HepG2 (cell line): ENCODE measurements around the gene B3GAT3. TPM values are rescaled to one million over a fixed set of nuclear protein-coding genes. Genes with fewer than 3 reads are reported as not detected.

ENCODE experiments used
- CEBPG ChIP-seq: IDR thresholded peaks from 2 replicates; pipeline ENCODE4 v1.6.1; 2016
- HDAC6 ChIP-seq: fragments of 200-600 bp; sonication (generic); IDR thresholded peaks from 2 replicates; pipeline ENCODE4 v1.7.0; 2017; ENCODE audit warnings: mild to moderate bottlenecking, antibody characterized with exemption, low read length, low read depth
- HNF4G ChIP-seq, 2 experiments: sonication (generic) in 1 of 2; formaldehyde crosslinking in 1 of 2; IDR thresholded peaks; 2 replicates each; pipeline versions ENCODE4 v1.4.0 to v1.6.1; 2011 to 2020; ENCODE audit warnings: borderline replicate concordance in 2 of 2, low read depth in 2 of 2, mild to moderate bottlenecking in 2 of 2, low read length in 1 of 2, missing genetic modification reagents in 1 of 2, moderate library complexity in 1 of 2
- KLF12 ChIP-seq: sonication (generic); formaldehyde crosslinking; IDR thresholded peaks from 2 replicates; pipeline ENCODE4 v1.4.0; 2020; ENCODE audit warnings: missing genetic modification reagents, borderline replicate concordance
- MTA1 ChIP-seq: sonication (generic); formaldehyde crosslinking; IDR thresholded peaks from 2 replicates; pipeline ENCODE4 v1.4.0; 2020; ENCODE audit warnings: missing genetic modification reagents, mild to moderate bottlenecking, borderline replicate concordance
- MYC ChIP-seq: sonication (generic); formaldehyde crosslinking; IDR thresholded peaks from 2 replicates; pipeline ENCODE4 v1.9.0; 2021; ENCODE audit warnings: missing genetic modification reagents, borderline replicate concordance
- NONO ChIP-seq, 2 experiments: fragments of 450-650 bp in 1 of 2; sonication (generic) in 1 of 2; formaldehyde crosslinking in 1 of 2; IDR thresholded peaks in 1 of 2; conservative IDR thresholded peaks in 1 of 2; 2 replicates each; pipeline versions ENCODE4 v1.6.1 to v1.8.0; 2017 to 2022; ENCODE audit warnings: mild to moderate bottlenecking in 1 of 2, missing genetic modification reagents in 1 of 2, moderate library complexity in 1 of 2
- NR2F6 ChIP-seq, 2 experiments: IDR thresholded peaks; 2 replicates each; pipeline ENCODE4 v1.6.1; 2016; ENCODE audit warnings: antibody characterized with exemption in 1 of 2, mild to moderate bottlenecking in 1 of 2
- PITX1 ChIP-seq: sonication (generic); formaldehyde crosslinking; IDR thresholded peaks from 2 replicates; pipeline ENCODE4 v1.5.1; 2020; ENCODE audit warnings: mild to moderate bottlenecking, missing genetic modification reagents
- PPARG ChIP-seq: conservative IDR thresholded peaks from 2 replicates; pipeline ENCODE4 v1.6.1; 2016; ENCODE audit warnings: missing biosample characterization, missing genetic modification reagents
- RFXANK ChIP-seq: IDR thresholded peaks from 2 replicates; pipeline ENCODE4 v1.6.1; 2016
- RFXAP ChIP-seq: sonication (generic); formaldehyde crosslinking; IDR thresholded peaks from 2 replicates; pipeline ENCODE4 v1.4.0; 2020; ENCODE audit warnings: missing genetic modification reagents, borderline replicate concordance
- ZMAT3 ChIP-seq: sonication (generic); formaldehyde crosslinking; conservative IDR thresholded peaks from 2 replicates; pipeline ENCODE4 v1.7.0; 2021; ENCODE audit warnings: missing genetic modification reagents
- polyA plus RNA-seq, 8 experiments: library from polyadenylated mRNA; depleted of rRNA in 3 of 8; stranded (reverse) in 7 of 8; unstranded in 1 of 8; fragments of >200 nt; fragmentation: Illumina TruSeq in 4 of 8; extraction: Trizol in 4 of 8; gene quantifications; 2 replicates each; pipeline versions ENCODE4 v1.2.1 to v1.2.3, GENCODE V29; 2011 to 2016; ENCODE audit warnings: low read depth in 4 of 8, missing spikeins in 1 of 8, mixed read lengths in 1 of 8; ENCODE audit not compliant: insufficient read depth in 1 of 8
- total RNA-seq, 5 experiments: library from RNA; depleted of rRNA; stranded (reverse); fragments of >200 nt; fragmentation: Illumina TruSeq; extraction: Trizol; gene quantifications; 2 replicates each; pipeline ENCODE4 v1.2.3, GENCODE V29; 2016; ENCODE audit warnings: low read depth in 1 of 5
- TF ChIP-seq, protein P1 (sequence below): sonication (generic); formaldehyde crosslinking; IDR thresholded peaks from 2 replicates; pipeline ENCODE4 v1.5.1; 2020; ENCODE audit warnings: mild to moderate bottlenecking, missing genetic modification reagents, moderate library complexity
- TF ChIP-seq, protein P2 (sequence below): sonication (generic); formaldehyde crosslinking; IDR thresholded peaks from 2 replicates; pipeline ENCODE4 v1.4.0; 2020; ENCODE audit warnings: low read depth, mild to moderate bottlenecking, missing genetic modification reagents
- TF ChIP-seq, protein P3 (sequence below): IDR thresholded peaks from 2 replicates; pipeline ENCODE4 v1.4.0; 2020; ENCODE audit warnings: mild to moderate bottlenecking, missing genetic modification reagents
- TF ChIP-seq, protein P4 (sequence below): IDR thresholded peaks from 2 replicates; pipeline ENCODE4 v1.6.1; 2016; ENCODE audit warnings: low read depth, borderline replicate concordance

B3GAT3 gene
- total and polyA plus RNA-seq, 2 of the 13 experiments (the other 11 are each of a cell fraction or from before 2014, with no cell fraction given): 21.3 to 26.1 TPM

DNA sequence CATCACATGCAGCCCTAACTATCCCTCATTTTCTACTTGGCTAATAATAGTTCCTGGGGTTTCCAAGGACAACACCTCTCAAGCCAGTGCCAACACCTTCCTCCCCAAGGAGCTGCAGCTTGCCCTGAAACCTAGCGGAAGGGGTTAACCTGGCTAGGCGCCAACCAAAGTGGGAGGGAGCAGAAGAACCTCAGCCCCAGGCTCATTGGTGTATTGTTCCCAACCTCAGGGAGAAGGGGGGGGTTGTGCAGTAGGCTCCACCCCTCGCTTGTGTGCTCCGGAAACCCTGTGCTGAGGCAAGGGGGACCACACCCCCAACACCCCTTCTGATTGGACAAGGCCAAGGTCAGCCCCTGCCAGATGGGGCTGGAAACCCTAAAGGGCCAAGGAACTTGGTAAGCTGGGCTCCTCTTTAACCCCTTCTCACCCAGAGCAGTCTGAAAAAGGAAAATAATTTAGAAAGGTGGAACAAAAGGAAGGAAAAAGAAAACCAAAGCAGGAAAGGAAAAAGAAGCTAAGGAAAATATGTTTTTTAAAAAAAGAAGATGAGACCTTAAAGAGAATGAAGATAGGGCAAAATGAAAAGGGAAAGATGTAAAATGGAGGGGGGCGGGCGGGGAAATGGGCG lies 22.6 kb downstream of the B3GAT3 start (continued):
- TF ChIP-seq, protein P1, sequence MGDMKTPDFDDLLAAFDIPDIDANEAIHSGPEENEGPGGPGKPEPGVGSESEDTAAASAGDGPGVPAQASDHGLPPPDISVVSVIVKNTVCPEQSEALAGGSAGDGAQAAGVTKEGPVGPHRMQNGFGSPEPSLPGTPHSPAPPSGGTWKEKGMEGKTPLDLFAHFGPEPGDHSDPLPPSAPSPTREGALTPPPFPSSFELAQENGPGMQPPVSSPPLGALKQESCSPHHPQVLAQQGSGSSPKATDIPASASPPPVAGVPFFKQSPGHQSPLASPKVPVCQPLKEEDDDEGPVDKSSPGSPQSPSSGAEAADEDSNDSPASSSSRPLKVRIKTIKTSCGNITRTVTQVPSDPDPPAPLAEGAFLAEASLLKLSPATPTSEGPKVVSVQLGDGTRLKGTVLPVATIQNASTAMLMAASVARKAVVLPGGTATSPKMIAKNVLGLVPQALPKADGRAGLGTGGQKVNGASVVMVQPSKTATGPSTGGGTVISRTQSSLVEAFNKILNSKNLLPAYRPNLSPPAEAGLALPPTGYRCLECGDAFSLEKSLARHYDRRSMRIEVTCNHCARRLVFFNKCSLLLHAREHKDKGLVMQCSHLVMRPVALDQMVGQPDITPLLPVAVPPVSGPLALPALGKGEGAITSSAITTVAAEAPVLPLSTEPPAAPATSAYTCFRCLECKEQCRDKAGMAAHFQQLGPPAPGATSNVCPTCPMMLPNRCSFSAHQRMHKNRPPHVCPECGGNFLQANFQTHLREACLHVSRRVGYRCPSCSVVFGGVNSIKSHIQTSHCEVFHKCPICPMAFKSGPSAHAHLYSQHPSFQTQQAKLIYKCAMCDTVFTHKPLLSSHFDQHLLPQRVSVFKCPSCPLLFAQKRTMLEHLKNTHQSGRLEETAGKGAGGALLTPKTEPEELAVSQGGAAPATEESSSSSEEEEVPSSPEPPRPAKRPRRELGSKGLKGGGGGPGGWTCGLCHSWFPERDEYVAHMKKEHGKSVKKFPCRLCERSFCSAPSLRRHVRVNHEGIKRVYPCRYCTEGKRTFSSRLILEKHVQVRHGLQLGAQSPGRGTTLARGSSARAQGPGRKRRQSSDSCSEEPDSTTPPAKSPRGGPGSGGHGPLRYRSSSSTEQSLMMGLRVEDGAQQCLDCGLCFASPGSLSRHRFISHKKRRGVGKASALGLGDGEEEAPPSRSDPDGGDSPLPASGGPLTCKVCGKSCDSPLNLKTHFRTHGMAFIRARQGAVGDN (CRISPR knock-in tag): peak; percentile 83
- TF ChIP-seq HDAC6 (no peak), MTA1 (CRISPR knock-in tag) (peak; percentile 46; the same call in 1 of the 2 replicates), NONO (IDR thresholded peaks at IDR 0.05) (no peak), NONO (CRISPR knock-in tag; conservative IDR thresholded peaks at IDR 0.05) (peak; percentile 62), KLF12 (CRISPR knock-in tag) (peak; percentile 88), ZMAT3 (CRISPR knock-in tag) (no peak; the same call in 1 of the 2 replicates), RFXANK (no peak; the same call in 1 of the 2 replicates), HNF4G (IDR thresholded peaks at IDR 0.05; ENCODE audit: borderline replicate concordance, low read depth, low read length) (peak; percentile 17; the same call in 1 of the 2 replicates), HNF4G (CRISPR knock-in tag; IDR thresholded peaks at IDR 0.05; ENCODE audit: borderline replicate concordance, low read depth) (no peak), PITX1 (CRISPR knock-in tag) (peak; percentile 37; the same call in 1 of the 2 replicates), RFXAP (CRISPR knock-in tag) (peak; percentile 88; the same call in 1 of the 2 replicates), MYC (CRISPR knock-in tag) (peak; percentile 55; the same call in 1 of the 2 replicates), NR2F6 (IDR thresholded peaks at IDR 0.05) (0 out of 2 replicates have a peak, but pooled peaks have one; percentile 13), NR2F6 (CRISPR knock-in tag; IDR thresholded peaks at IDR 0.05) (peak; percentile 42; the same call in 1 of the 2 replicates), CEBPG (CRISPR knock-in tag) (peak; percentile 54), PPARG (CRISPR knock-in tag) (peak; percentile 33; the same call in 1 of the 2 replicates)
- TF ChIP-seq, protein P2, sequence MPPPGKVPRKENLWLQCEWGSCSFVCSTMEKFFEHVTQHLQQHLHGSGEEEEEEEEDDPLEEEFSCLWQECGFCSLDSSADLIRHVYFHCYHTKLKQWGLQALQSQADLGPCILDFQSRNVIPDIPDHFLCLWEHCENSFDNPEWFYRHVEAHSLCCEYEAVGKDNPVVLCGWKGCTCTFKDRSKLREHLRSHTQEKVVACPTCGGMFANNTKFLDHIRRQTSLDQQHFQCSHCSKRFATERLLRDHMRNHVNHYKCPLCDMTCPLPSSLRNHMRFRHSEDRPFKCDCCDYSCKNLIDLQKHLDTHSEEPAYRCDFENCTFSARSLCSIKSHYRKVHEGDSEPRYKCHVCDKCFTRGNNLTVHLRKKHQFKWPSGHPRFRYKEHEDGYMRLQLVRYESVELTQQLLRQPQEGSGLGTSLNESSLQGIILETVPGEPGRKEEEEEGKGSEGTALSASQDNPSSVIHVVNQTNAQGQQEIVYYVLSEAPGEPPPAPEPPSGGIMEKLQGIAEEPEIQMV (CRISPR knock-in tag): no peak
- TF ChIP-seq, protein P3, sequence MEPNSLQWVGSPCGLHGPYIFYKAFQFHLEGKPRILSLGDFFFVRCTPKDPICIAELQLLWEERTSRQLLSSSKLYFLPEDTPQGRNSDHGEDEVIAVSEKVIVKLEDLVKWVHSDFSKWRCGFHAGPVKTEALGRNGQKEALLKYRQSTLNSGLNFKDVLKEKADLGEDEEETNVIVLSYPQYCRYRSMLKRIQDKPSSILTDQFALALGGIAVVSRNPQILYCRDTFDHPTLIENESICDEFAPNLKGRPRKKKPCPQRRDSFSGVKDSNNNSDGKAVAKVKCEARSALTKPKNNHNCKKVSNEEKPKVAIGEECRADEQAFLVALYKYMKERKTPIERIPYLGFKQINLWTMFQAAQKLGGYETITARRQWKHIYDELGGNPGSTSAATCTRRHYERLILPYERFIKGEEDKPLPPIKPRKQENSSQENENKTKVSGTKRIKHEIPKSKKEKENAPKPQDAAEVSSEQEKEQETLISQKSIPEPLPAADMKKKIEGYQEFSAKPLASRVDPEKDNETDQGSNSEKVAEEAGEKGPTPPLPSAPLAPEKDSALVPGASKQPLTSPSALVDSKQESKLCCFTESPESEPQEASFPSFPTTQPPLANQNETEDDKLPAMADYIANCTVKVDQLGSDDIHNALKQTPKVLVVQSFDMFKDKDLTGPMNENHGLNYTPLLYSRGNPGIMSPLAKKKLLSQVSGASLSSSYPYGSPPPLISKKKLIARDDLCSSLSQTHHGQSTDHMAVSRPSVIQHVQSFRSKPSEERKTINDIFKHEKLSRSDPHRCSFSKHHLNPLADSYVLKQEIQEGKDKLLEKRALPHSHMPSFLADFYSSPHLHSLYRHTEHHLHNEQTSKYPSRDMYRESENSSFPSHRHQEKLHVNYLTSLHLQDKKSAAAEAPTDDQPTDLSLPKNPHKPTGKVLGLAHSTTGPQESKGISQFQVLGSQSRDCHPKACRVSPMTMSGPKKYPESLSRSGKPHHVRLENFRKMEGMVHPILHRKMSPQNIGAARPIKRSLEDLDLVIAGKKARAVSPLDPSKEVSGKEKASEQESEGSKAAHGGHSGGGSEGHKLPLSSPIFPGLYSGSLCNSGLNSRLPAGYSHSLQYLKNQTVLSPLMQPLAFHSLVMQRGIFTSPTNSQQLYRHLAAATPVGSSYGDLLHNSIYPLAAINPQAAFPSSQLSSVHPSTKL (CRISPR knock-in tag): peak; percentile 65
- TF ChIP-seq, protein P4, sequence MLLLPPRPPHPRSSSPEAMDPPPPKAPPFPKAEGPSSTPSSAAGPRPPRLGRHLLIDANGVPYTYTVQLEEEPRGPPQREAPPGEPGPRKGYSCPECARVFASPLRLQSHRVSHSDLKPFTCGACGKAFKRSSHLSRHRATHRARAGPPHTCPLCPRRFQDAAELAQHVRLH (CRISPR knock-in tag): 0 out of 2 replicates have a peak, but pooled peaks have one; percentile 38
